ENCODE results near the gene FAM53A.

DNA sequence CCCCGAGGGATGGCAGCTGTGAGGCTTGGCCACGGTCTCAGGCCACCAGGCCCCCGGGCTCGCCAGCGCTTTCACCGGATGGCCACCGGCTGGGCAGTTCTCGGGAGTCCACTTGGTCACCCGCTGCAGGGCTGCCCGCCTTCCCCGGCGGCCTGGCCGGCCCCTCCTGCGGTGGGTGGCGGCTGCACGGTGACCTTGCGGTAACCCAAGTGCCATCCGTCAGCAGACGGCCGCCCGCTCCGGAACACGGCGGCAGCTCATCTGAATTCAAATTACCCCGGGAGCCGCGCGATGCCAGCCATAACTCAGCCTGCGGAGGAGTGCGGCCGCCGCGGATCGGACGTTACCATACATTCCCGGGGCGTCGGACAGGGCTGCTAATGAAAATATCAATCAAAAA lies 60.7 kb downstream of the FAM53A start:
- TF ChIP-seq MAX (IDR thresholded peaks at IDR 0.05) (no peak), NFIC (IDR thresholded peaks at IDR 0.05) (no peak), YY1 (IDR thresholded peaks at IDR 0.05; ENCODE audit: low read depth) (no peak), EP300 (IDR thresholded peaks at IDR 0.05; ENCODE audit: borderline replicate concordance) (no peak), TCF12 (IDR thresholded peaks at IDR 0.05; ENCODE audit: low read depth) (no peak), ZBTB7A (IDR thresholded peaks at IDR 0.05; ENCODE audit: low read depth) (no peak)
- TF ChIP-seq, protein P1, sequence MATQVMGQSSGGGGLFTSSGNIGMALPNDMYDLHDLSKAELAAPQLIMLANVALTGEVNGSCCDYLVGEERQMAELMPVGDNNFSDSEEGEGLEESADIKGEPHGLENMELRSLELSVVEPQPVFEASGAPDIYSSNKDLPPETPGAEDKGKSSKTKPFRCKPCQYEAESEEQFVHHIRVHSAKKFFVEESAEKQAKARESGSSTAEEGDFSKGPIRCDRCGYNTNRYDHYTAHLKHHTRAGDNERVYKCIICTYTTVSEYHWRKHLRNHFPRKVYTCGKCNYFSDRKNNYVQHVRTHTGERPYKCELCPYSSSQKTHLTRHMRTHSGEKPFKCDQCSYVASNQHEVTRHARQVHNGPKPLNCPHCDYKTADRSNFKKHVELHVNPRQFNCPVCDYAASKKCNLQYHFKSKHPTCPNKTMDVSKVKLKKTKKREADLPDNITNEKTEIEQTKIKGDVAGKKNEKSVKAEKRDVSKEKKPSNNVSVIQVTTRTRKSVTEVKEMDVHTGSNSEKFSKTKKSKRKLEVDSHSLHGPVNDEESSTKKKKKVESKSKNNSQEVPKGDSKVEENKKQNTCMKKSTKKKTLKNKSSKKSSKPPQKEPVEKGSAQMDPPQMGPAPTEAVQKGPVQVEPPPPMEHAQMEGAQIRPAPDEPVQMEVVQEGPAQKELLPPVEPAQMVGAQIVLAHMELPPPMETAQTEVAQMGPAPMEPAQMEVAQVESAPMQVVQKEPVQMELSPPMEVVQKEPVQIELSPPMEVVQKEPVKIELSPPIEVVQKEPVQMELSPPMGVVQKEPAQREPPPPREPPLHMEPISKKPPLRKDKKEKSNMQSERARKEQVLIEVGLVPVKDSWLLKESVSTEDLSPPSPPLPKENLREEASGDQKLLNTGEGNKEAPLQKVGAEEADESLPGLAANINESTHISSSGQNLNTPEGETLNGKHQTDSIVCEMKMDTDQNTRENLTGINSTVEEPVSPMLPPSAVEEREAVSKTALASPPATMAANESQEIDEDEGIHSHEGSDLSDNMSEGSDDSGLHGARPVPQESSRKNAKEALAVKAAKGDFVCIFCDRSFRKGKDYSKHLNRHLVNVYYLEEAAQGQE (IDR thresholded peaks at IDR 0.05; ENCODE audit: low read depth): no peak
